Smooth muscle cell of the coronary artery (primary cell): ENCODE results near the gene SH2D7. TPM values are rescaled to one million over a fixed set of nuclear protein-coding genes. Genes with fewer than 3 reads are reported as not detected.

Experiments
- total RNA-seq: library from RNA; depleted of rRNA; stranded (reverse); fragments of >200 nt; gene quantifications from 2 replicates; pipeline ENCODE4 v1.2.3, GENCODE V29; 2014; ENCODE audit warnings: low replicate concordance

The SH2D7 gene
- not detected in 2 replicates for total RNA-seq

GRCh38 chr15:78092261-78093041, at the start of gene SH2D7:
SH2D7 (plus strand) TSS chr15:78092561; CDS start chr15:78092585, 24 bp downstream.

GRCh38 chr15:78077053-78077870, 15.1 kb upstream of the SH2D7 start, which contains the start of gene TBC1D2B:
TBC1D2B (minus strand) TSS chr15:78077711; CDS start chr15:78077652, 59 bp downstream.

GRCh38 chr15:78131295-78132061, 39.1 kb downstream of the SH2D7 start, which contains the start of gene CIB2:
CIB2 (minus strand) TSS chr15:78131445; CDS start chr15:78131215, 230 bp downstream.

GRCh38 chr15:78149068-78149804, 56.9 kb downstream of the SH2D7 start, which contains the start of gene IDH3A:
IDH3A (plus strand) TSS chr15:78149362; CDS start chr15:78149404, 42 bp downstream.

Other genes with a start within 250 kb of the SH2D7 start
- 40.8 and 56.2 TPM in 2 replicates for gene TBC1D2B, start 14.8 kb upstream of the SH2D7 start, total RNA-seq
- gene CIB2, start 38.9 kb downstream of the SH2D7 start, total RNA-seq: 1.4 and 3.2 TPM in 2 replicates
- gene IDH3A, start 56.8 kb downstream of the SH2D7 start, total RNA-seq: 20.8 and 33.9 TPM in 2 replicates
- under 0.01 TPM in 1 of 2 replicates, not detected in the other for gene ACSBG1, start 142.0 kb downstream of the SH2D7 start, total RNA-seq
- gene DNAJA4, start 172.0 kb downstream of the SH2D7 start, total RNA-seq: 0.75 and 3.2 TPM in 2 replicates
- 69.5 and 94.6 TPM in 2 replicates for gene SKIC8, start 207.0 kb downstream of the SH2D7 start, total RNA-seq
- not detected in 2 replicates for gene CRABP1, start 247.8 kb downstream of the SH2D7 start, total RNA-seq